GM19328 (cell line): ENCODE measurements around the gene GALNT10.

Source experiments
- ATAC-seq: cut with Tn5 transposase; IDR thresholded peaks from one replicate; pipeline ENCODE4 v1.9.1; 2021; ENCODE audit warnings: mild to moderate bottlenecking, moderate library complexity; ENCODE audit not compliant: unreplicated experiment

Gene GALNT10

DNA sequence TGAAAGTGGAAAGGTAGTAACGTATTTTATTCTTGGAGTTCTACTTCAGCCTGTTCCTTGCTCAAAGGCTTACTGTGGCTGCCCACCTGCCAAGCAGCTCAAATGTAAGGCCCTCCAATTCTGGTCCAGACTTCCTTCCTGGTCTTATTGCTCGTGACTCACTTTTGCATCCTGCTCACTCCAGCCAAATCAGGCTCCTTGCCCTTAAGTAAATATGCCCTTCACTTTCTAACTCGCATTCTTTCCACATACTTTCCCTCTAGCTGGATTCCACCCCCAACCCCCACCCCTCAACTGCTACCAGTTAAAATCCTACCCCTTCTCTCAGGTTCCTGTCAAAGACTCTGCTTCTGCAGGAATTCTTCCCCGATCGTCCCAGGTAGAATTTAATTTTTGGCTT, 96.6 kb downstream of the GALNT10 start:
- ATAC-seq = no peak

GRCh38 chr5:154288145-154288544, 97.6 kb downstream of the GALNT10 start:
- ATAC-seq = no peak

- ATAC-seq = no peak
Measured at GRCh38 chr5:154291917-154292316, 101.4 kb downstream of the GALNT10 start.

DNA sequence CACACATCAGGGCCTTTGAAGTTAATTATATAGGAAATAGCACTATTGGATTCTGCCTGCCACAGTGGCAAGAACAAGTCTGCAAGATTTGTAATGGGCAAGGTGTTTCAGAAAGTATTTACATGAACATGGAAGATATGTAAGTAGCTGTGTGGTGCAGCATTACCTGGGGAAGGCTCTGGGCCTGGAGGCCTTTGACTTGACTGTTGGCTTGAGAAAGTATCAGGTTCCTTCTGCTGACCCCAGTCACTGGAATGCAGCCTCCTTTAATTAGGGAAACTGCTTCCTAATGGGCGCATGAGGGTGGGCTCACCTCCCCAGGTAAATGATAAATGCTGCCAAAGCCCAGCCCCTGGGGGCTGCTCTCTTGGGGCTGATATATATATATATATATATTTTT, 102.7 kb downstream of the GALNT10 start:
- no peak for ATAC-seq

GRCh38 chr5:154295551-154295950, 105.0 kb downstream of the GALNT10 start:
- ATAC-seq = no peak

GRCh38 chr5:154296525-154297159, 106.1 kb downstream of the GALNT10 start:
- no peak for ATAC-seq

GRCh38 chr5:154298065-154298464, 107.5 kb downstream of the GALNT10 start:
- no peak for ATAC-seq

GRCh38 chr5:154300207-154300883, 109.8 kb downstream of the GALNT10 start:
- no peak for ATAC-seq

- ATAC-seq = no peak
Measured at GRCh38 chr5:154301726-154302125, 111.2 kb downstream of the GALNT10 start.

DNA sequence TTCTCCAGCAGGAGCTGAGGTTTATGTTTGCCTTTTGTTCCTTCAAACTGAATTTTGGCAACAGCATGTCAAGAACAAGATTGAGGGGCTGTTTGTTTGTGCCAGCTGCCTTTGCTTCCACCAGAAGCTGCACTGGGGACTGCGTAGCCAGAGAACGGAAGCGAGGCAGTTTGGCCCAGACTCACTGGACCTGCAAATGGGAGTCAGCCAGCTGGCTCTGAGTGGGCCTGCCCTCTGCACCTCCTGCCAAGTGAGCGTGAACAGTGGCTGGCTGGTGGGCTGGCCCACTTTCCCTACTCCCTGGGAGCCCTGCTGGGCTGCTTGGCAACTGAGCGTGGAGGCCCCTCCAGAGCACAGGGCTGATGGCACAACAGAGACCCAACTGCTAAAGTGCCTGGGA, 111.6 kb downstream of the GALNT10 start:
- ATAC-seq = no peak

GRCh38 chr5:154303133-154303532, 112.6 kb downstream of the GALNT10 start:
- no peak for ATAC-seq

DNA sequence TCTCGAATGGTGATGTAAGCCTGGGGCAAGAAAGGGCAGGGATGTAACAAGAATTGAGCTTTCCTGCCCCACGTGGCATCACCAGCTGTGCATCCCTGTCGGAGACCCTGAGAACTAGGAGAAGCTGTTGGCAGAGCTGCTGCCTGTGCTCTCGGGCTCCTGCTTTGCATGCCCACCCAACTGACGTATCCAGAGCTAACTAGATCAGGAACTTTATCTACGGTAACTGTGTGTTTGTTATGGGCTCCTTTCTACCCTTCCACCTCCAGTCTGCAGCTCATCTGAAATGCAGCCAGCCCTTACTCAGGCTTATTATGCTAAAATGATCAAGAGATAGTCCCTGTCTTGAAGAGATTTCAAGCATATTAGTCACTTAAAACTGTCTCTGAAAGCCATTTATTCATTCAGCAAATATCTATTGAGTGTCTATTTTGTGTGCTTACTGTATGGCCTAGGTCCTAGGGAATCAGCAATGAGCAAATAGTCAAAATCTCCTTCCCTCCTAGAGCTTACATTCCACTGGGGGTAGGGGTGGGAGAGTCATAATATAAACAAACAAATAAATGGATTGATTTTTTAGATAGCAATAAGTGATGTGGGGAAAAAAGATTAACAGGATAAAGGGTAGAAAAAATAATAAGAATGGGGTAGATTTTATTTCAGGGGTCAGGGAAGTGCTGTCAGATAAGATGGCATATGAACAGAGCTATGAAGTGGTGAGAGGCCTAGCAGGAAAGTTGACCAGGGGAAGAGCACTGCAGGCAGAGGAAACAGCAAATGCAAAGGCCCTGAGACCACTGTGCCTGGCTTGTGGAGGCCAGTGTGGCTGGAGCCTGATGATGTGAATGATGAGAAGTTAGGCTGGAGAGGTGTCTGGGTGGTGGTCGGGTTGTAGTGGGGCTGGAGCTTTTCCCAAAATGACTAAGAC, 118.2 kb downstream of the GALNT10 start:
- ATAC-seq = no peak

- ATAC-seq = no peak
Measured at GRCh38 chr5:154309371-154309745, 118.8 kb downstream of the GALNT10 start.

- ATAC-seq = no peak
Measured at GRCh38 chr5:154309805-154310204, 119.3 kb downstream of the GALNT10 start.

DNA sequence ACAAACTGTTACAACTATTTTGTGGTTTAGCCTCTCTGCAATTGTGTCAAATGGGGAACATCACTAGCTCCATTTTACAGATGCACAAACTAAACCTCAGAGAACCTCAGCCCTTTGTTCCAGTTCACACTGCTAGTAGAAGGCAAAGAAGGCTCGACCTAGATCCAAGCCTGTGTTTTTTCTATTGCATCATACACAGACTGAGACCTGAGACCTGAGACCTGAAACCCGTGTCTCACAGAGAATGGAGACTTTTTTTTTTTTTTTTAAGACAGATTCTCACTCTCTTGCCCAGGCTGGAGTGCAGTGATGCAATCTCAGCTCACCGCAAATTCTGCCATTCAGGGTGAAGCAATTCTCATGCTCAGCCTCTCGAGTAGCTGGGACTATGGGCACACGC, 120.8 kb downstream of the GALNT10 start:
- no peak for ATAC-seq

DNA sequence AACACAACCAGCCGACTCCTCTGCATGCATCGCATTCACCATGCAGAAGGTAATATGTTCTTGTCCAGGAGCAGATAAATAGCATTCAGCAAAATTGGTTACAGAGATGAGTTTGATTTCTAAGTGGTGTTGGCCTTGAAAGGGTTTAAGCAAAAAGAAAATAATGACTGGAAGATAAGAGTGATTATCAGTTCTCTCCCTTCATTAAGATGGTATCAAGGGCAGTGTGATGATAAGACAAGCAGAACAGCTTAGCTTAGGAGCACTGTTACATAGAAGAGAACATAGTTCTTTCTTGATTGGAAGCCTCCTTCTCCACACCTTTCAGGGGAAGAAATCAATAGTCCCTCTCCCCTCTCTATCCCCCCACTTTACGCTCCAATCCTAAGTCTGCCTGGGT, 121.5 kb downstream of the GALNT10 start:
- no peak for ATAC-seq

DNA sequence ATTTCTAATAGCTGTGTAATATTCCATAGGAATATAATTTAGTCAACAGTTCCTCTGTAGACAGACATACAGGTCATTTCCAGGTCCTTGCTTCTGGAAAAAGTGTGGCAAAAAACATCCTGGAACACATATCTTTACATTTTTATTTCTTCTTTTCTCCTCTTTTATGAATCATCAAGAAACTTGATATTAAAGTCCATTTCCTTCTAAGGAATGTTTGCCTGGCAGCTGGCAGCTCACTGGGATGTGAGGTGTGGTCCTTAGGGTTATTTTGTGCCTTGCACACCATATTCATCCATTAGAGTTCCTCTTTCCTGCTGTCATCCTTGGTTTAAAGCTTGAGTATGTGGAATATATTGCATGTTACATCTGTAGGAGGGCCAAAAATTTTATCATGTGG, 122.0 kb downstream of the GALNT10 start:
- ATAC-seq = no peak

- ATAC-seq = no peak
Measured at GRCh38 chr5:154313360-154314017, 123.0 kb downstream of the GALNT10 start.

GRCh38 chr5:154315196-154315595, 124.7 kb downstream of the GALNT10 start:
- ATAC-seq = no peak

- no peak for ATAC-seq
Measured at GRCh38 chr5:154315756-154316155, 125.2 kb downstream of the GALNT10 start.

DNA sequence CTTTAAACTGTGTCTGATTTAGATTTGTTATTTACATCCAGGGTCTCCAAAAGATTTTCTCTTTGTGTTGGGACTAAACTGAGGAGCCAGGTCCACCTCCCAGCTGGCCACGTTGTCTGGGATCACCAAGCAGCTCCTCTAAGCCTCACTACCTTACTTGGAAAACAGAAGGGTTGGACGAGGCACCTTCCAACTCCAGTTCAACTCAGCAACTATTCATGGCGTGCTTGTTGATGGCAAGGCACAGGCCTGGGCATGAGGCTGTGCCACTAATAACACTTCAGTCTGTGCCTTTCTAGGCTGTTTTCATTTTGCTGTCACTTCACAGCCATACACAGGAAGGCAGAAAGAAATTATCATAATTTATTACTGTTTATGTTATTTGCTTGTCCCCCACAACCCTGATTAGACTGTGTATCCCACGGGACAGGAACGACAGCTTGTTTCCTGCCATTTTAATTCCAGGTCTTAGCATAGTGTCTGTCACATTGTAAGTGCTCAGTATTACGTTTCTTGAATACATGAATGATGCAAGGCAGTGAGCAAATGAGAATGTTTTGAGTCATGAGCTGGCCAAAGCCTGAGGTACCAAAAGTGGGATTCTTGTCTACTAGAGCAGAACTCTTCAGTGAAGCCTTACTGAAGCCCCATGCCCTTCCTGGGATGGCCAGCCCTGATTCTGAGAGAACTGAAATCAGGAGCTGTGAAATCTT, 125.8 kb downstream of the GALNT10 start:
- ATAC-seq = no peak
